RWPE1 (cell line): ENCODE measurements around the gene TBC1D32.

Experiments
- CTCF ChIA-PET: fragments of 350-600 bp; sonication (Branson Sonifier 250); formaldehyde crosslinking; extraction: SDS; loops from one replicate; lab custom pipeline; 2021; lab: Yijun Ruan, JAX
- POLR2A ChIA-PET: fragments of 400-600 bp; formaldehyde crosslinking; extraction: SDS; loops from one replicate; lab custom pipeline; 2020; ENCODE audit warnings: antibody characterized with exemption; ENCODE audit not compliant: low non-redundant PET; lab: Yijun Ruan, JAX
- DNase-seq: peaks from one replicate; pipeline ENCODE4 v3.0.0; 2012; ENCODE audit warnings: low spot score
- H3K27ac ChIP-seq: fragments of 450-650 bp; 2 replicates; pipeline ENCODE4 v1.5.1; 2017
- TF ChIP-seq, protein P1 (sequence below): fragments of 450-650 bp; conservative IDR thresholded peaks from 2 replicates; pipeline ENCODE4 v1.5.1; 2017; ENCODE audit warnings: low read depth, mild to moderate bottlenecking

Gene TBC1D32

DNA sequence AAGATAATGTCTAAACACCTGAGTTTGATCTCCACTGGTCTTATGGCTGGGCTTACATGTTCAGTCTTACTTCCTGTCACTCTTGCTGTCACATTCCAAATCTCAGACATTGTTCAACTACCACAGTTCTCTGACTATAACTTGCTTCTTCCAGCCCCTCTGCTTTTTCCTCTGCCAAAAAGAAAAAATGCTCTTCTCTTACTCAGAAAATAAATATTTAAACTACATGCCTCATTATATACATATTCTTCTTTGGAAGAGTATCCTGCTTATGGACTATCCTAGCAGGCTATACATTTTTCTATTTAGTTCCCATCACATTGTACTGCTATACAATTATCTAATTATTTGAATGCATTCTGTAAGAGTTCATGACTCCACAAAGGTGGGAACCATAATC lies 175.4 kb downstream of the TBC1D32 start:
- ChIA-PET CTCF (no interaction called here), POLR2A (no interaction called here)
- TF ChIP-seq, protein P1, sequence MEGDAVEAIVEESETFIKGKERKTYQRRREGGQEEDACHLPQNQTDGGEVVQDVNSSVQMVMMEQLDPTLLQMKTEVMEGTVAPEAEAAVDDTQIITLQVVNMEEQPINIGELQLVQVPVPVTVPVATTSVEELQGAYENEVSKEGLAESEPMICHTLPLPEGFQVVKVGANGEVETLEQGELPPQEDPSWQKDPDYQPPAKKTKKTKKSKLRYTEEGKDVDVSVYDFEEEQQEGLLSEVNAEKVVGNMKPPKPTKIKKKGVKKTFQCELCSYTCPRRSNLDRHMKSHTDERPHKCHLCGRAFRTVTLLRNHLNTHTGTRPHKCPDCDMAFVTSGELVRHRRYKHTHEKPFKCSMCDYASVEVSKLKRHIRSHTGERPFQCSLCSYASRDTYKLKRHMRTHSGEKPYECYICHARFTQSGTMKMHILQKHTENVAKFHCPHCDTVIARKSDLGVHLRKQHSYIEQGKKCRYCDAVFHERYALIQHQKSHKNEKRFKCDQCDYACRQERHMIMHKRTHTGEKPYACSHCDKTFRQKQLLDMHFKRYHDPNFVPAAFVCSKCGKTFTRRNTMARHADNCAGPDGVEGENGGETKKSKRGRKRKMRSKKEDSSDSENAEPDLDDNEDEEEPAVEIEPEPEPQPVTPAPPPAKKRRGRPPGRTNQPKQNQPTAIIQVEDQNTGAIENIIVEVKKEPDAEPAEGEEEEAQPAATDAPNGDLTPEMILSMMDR, result no peak
- no peak for DNase-seq
- H3K27ac ChIP-seq, result no peak overlapping the region

DNA sequence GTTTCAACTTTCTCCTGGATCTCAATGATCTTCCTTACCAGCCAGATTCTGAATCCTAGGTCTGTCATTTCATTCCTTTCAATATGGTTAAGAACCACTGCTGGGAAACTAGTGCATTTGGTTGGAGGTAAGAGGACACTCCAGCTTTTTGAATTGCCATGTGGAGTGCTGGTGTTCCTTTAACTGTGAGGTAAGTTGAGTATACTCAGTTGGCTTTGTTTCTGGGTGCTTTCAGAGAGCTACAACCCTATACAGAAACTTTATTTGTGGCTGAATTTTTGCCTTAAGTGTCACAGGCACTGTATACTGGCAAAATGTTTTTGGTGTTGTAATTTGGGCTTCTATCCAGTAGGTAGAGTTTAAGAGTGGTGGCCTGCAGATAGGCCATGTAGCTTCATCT lies 175.8 kb downstream of the TBC1D32 start:
- ChIA-PET CTCF (no interaction called here), POLR2A (no interaction called here)
- DNase-seq, result no peak
- TF ChIP-seq, protein P1, result no peak
- H3K27ac ChIP-seq, result no peak overlapping the region

DNA sequence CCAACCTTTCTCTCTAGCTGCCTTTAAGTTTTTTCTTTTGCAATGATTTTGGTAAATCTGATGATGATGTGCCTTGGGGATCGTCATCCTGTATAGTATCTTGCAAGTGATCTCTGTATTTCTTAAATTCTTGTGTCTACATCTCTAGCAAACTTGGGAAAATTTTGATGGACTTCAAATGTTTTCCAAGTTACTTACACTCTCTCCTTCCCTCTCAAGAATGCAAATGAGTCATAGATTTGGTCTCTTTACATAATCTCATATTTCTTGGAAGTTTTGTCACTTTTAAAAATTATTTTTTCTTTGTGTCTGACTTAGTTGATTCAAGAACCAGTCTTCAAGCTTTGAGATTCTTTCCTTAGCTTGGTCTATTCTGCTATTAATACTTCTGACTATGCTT lies 176.4 kb downstream of the TBC1D32 start:
- ChIA-PET CTCF (no interaction called here), POLR2A (no interaction called here)
- DNase-seq, result no peak
- TF ChIP-seq, protein P1, result no peak
- no peak overlapping the region for H3K27ac ChIP-seq

DNA sequence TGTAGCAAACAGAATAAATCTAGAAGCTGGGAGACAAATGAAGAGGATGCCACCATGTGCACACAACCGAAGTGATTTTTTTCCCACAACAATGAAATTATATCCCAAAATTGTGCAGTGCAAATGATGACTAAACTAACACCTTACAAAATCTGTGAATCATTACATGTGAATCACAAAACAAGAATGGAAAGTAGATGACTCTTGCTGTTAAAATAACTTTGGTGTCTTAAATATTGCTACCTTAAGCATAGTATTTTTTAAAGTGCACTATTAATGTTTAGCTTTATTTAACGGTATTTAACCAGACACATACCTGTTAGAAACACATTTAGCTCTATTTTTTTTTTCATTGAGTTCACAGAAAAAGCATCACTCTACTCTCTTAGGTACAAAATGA lies 190.8 kb downstream of the TBC1D32 start:
- DNase-seq, result peak; percentile 13
- POLR2A ChIA-PET, result no interaction called here
- H3K27ac ChIP-seq, result no peak overlapping the region
- CTCF ChIA-PET, result interaction anchor here (0.6 kb wide), 1 partner anchor 136 kb away, joined by 3 read pairs; no protein-coding TSS in a partner anchor
- TF ChIP-seq, protein P1, result no peak

DNA sequence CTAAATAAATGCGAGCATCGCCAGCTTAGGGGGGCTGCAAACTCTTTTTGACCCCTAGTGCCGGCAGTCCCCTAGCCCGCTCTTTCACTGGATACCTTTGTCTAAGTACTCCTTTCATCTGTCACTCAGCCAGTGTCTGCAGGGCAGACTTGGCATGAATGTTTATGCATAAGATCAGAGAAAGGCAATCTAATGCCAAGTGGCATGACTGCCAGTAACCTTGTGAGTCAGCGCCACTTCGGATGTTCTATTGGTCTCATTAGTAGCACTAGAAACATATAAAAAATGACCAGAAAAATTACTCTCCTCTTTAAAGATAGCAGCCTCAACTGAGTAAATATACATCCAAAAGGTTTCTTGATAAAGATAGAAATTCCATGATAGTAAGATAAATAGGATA lies 192.2 kb downstream of the TBC1D32 start:
- ChIA-PET POLR2A (no interaction called here), CTCF (no interaction called here)
- TF ChIP-seq, protein P1, result no peak
- H3K27ac ChIP-seq, result no peak overlapping the region
- no peak for DNase-seq

DNA sequence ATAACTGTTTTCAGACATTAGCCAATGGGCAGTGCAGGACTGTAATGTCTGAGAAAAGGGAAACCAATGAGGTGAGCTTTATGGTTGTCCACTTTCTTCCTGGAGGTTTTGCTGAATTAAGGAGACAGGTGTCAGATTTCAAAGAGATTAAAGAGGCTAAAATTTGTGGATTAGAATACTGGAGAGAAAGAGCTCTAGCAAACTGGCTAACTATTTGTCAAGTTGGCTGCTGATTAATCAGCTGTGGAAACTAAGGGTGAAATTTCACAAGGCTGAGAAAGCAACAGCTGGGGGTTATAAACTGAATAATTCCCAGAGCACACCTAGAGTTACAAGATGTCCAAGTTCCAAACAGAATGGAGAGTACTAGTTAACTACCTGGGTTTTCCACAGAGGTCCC lies 198.9 kb downstream of the TBC1D32 start:
- DNase-seq, result no peak
- ChIA-PET POLR2A (interaction anchor here (0.5 kb wide), 1 partner anchor 317 kb away, joined by 10 read pairs; no protein-coding TSS in a partner anchor), CTCF (no interaction called here)
- TF ChIP-seq, protein P1, result no peak
- H3K27ac ChIP-seq, result no peak overlapping the region
